SIG-M5 treated with dmso at 0.1 percent for 504 hours (cell line): ENCODE measurements around the gene PIK3R1.
A peak's percentile ranks its signal among the peaks of the same experiment; 100 is the strongest.

Experiments used
- DNase-seq: peaks from one replicate; lab custom pipeline; 2025; ENCODE audit not compliant: unreplicated experiment; lab: John Stamatoyannopoulos, UW

Gene PIK3R1

GRCh38 chr5:68347536-68347935, 132.0 kb downstream of the PIK3R1 start:
- DNase-seq, result peak; percentile 55

- no peak for DNase-seq
Observed at GRCh38 chr5:68348447-68349222, 133.1 kb downstream of the PIK3R1 start.

GRCh38 chr5:68350176-68350575, 134.6 kb downstream of the PIK3R1 start:
- no peak for DNase-seq
